Endothelial cell of umbilical vein (primary cell): ENCODE data around the gene CFAP70. TPM values are rescaled to one million over a fixed set of nuclear protein-coding genes. Genes with fewer than 3 reads are reported as not detected.

Experiments
- BruUV-seq: library from RNA; stranded (reverse); fragments of 400-500 nt; replicated peaks from 2 replicates; lab custom pipeline; 2021; lab: Mats Ljungman, UMichigan
- CTCF ChIA-PET: fragments of 300-600, 350-600 bp; sonication (Branson Sonifier 250); formaldehyde crosslinking; loops from one replicate; lab custom pipeline; 2021; ENCODE audit warnings: antibody characterized with exemption, inconsistent platforms; lab: Charles Lee
- POLR2A ChIA-PET: fragments of 300-600, 350-600 bp; sonication (Branson Sonifier 250); formaldehyde crosslinking; loops from one replicate; lab custom pipeline; 2021; ENCODE audit warnings: antibody characterized with exemption, inconsistent platforms; lab: Charles Lee
- DNase-seq: peaks from one replicate; pipeline ENCODE4 v3.0.0-alpha.2; 2011; ENCODE audit warnings: low read depth, low spot score
- FAIRE-seq: peaks from 2 replicates; lab custom pipeline; 2011; peaks lifted over from hg19 to GRCh38; lab: Jason Lieb, UNC
- H2AFZ ChIP-seq: 2 replicates; pipeline ENCODE4 v1.6.0; 2012; ENCODE audit warnings: low read depth, low read length, control low read depth, inconsistent platforms
- H3K27ac ChIP-seq: 2 replicates; pipeline ENCODE4 v1.5.1; 2011; ENCODE audit warnings: low read depth, mild to moderate bottlenecking, control low read depth, low read length, moderate library complexity; ENCODE audit not compliant: insufficient read depth
- H3K27me3 ChIP-seq, 2 experiments: 2 replicates each; pipeline versions ENCODE4 v1.6.0 to v1.6.1; 2011; ENCODE audit warnings: low read length in 2 of 2, mixed read lengths in 1 of 2; ENCODE audit not compliant: control insufficient read depth in 2 of 2, insufficient read depth in 2 of 2
- H3K36me3 ChIP-seq, 2 experiments: 2 replicates in 1 of 2; 3 replicates in 1 of 2; pipeline ENCODE4 v1.5.1; 2011; ENCODE audit warnings: low read length in 2 of 2, mild to moderate bottlenecking in 1 of 2, moderate library complexity in 1 of 2; ENCODE audit not compliant: control insufficient read depth in 2 of 2, insufficient read depth in 2 of 2; ENCODE audit errors: extremely low read depth in 1 of 2
- H3K4me1 ChIP-seq: 3 replicates; pipeline ENCODE4 v1.5.1; 2011; ENCODE audit warnings: mild to moderate bottlenecking, low read length; ENCODE audit not compliant: control insufficient read depth, insufficient read depth; ENCODE audit errors: extremely low read depth
- H3K4me2 ChIP-seq: 2 replicates; pipeline ENCODE4 v1.6.1; 2011; ENCODE audit warnings: low read length, control low read depth, mixed read lengths; ENCODE audit not compliant: insufficient read depth
- H3K4me3 ChIP-seq, 3 experiments: fragments of 200-600 bp in 1 of 3; sonication (generic), shearing (Covaris generic) in 1 of 3; replicated peaks in 1 of 3; 2 replicates each; pipeline ENCODE4 v1.5.1; 2011 to 2016; ENCODE audit warnings: control low read depth in 3 of 3, low read length in 3 of 3, mild to moderate bottlenecking in 2 of 3, inconsistent platforms in 1 of 3, low read depth in 1 of 3, moderate library complexity in 1 of 3; ENCODE audit not compliant: insufficient read depth in 1 of 3
- H3K79me2 ChIP-seq: 2 replicates; pipeline ENCODE4 v1.6.0; 2012; ENCODE audit warnings: low read length, inconsistent platforms; ENCODE audit not compliant: control insufficient read depth, insufficient read depth
- H3K9ac ChIP-seq: replicated peaks from 2 replicates; pipeline ENCODE3; 2011; ENCODE audit warnings: low read length, control low read depth; ENCODE audit not compliant: insufficient read depth; ENCODE audit errors: extremely low read depth
- H3K9me1 ChIP-seq: replicated peaks from 3 replicates; pipeline ENCODE4 v1.6.0; 2011; ENCODE audit warnings: mild to moderate bottlenecking, low read length; ENCODE audit not compliant: control insufficient read depth, insufficient read depth; ENCODE audit errors: extremely low read depth
- H3K9me3 ChIP-seq: replicated peaks from 2 replicates; pipeline ENCODE4 v1.5.1; 2012; ENCODE audit warnings: low read length, inconsistent platforms; ENCODE audit not compliant: control insufficient read depth, insufficient read depth
- H4K20me1 ChIP-seq: replicated peaks from 2 replicates; pipeline ENCODE3; 2011; ENCODE audit warnings: mild to moderate bottlenecking, low read length; ENCODE audit not compliant: control insufficient read depth, insufficient read depth; ENCODE audit errors: extremely low read depth
- CTCF ChIP-seq, 2 donors: IDR thresholded peaks; 1 replicate in 1 of 2; 2 replicates in 1 of 2; pipeline ENCODE4 v1.5.1; 2011; ENCODE audit warnings: low read length in 2 of 2, mild to moderate bottlenecking in 2 of 2, moderate library complexity in 2 of 2, control low read depth in 1 of 2, inconsistent platforms in 1 of 2, low read depth in 1 of 2; ENCODE audit not compliant: insufficient read depth in 1 of 2; ENCODE audit errors: extremely low read depth in 1 of 2
- EZH2 ChIP-seq: IDR thresholded peaks from 2 replicates; pipeline ENCODE4 v1.6.1; 2012; ENCODE audit warnings: borderline replicate concordance, low read depth, mild to moderate bottlenecking, moderate library complexity, low read length, inconsistent platforms; ENCODE audit not compliant: severe bottlenecking
- FOS ChIP-seq: IDR thresholded peaks from 2 replicates; pipeline ENCODE4 v1.6.1; 2011; ENCODE audit warnings: mild to moderate bottlenecking, low read length, moderate library complexity, borderline replicate concordance; ENCODE audit not compliant: insufficient read depth
- GATA2 ChIP-seq: IDR thresholded peaks from 2 replicates; pipeline ENCODE4 v1.7.0; 2011; ENCODE audit warnings: low read depth, mild to moderate bottlenecking, moderate library complexity, mixed read lengths, low read length; ENCODE audit not compliant: insufficient read length, insufficient read depth
- JUN ChIP-seq: IDR thresholded peaks from 2 replicates; pipeline ENCODE4 v1.6.1; 2011; ENCODE audit warnings: borderline replicate concordance, low read depth; ENCODE audit not compliant: insufficient read length, insufficient read depth
- MAX ChIP-seq: IDR thresholded peaks from 2 replicates; pipeline ENCODE4 v1.6.1; 2011; ENCODE audit not compliant: insufficient read depth, insufficient read length
- MYC ChIP-seq: IDR thresholded peaks from one replicate; pipeline ENCODE4 v1.6.1; 2011; ENCODE audit warnings: mild to moderate bottlenecking, low read depth, low read length
- POLR2A ChIP-seq: IDR thresholded peaks from 2 replicates; pipeline ENCODE4 v1.6.1; 2012; ENCODE audit warnings: low read depth, mild to moderate bottlenecking, control low read depth, low read length
- POLR2AphosphoS5 ChIP-seq: IDR thresholded peaks from 2 replicates; pipeline ENCODE4 v1.6.1; 2012; ENCODE audit warnings: low read depth, mild to moderate bottlenecking, control low read depth, low read length, moderate library complexity; ENCODE audit not compliant: insufficient read depth
- dilution Hi-C: fragments of 300-500 bp; cut with MboI; formaldehyde crosslinking; loops from one replicate; pipeline ENCODE4 v1.15.0; 2019; ENCODE audit warnings: low sequenced_read_pairs; ENCODE audit not compliant: extremely low pct_ligation_motif_present
- intact Hi-C: fragments of 100-400 bp; cut with micrococcal nuclease; formaldehyde crosslinking; loops from one replicate; pipeline ENCODE4 v1.10.0; 2022
- polyA plus RNA-seq, 4 experiments: library from polyadenylated mRNA; depleted of rRNA in 3 of 4; stranded (reverse) in 3 of 4; unstranded in 1 of 4; fragments of >200 nt; gene quantifications; 2 replicates each; pipeline versions ENCODE4 v1.2.1 to v1.2.3, GENCODE V29; 2011 to 2012; ENCODE audit warnings: missing spikeins in 1 of 4
- total RNA-seq: library from RNA; stranded (reverse); gene quantifications from 2 replicates; pipeline ENCODE4 v1.2.3, GENCODE V29; 2021

Gene CFAP70
- total and polyA plus RNA-seq, 2 donors (not counting 3 experiments of a cell fraction or from before 2014, with no cell fraction given) = 0.19 to 0.27 TPM

- Histone ChIP-seq H3K36me3 (peaks cover 10 to 11% of the 10 kb centered on the region in 2 experiments), H2AFZ (no peak overlapping the region), H3K9ac (no peak overlapping the region), H3K9me1 (no peaks in the 10 kb centered on the region), H3K4me1 (no peaks in the 10 kb centered on the region), H3K4me3 (no peak overlapping the region), H3K79me2 (no peaks in the 10 kb centered on the region), H3K4me2 (no peak overlapping the region), H3K27ac (no peak overlapping the region), H4K20me1 (peaks cover 2% of the 10 kb centered on the region), H3K9me3 (no peaks in the 10 kb centered on the region), H3K27me3 (no peaks in the 10 kb centered on the region)
- TF ChIP-seq POLR2AphosphoS5 = no peak
- TF ChIP-seq FOS = no peak
- no peak for TF ChIP-seq EZH2
- no peak for TF ChIP-seq MYC
- TF ChIP-seq CTCF (IDR thresholded peaks at IDR 0.05; ENCODE audit: extremely low read depth in 1 of 2, insufficient read depth in 1 of 2, low read depth in 1 of 2, low read length in 2 of 2) = no peak
- no peak for TF ChIP-seq POLR2A
- no peak for TF ChIP-seq GATA2
- no peak for TF ChIP-seq MAX
- no peak for TF ChIP-seq JUN
- dilution Hi-C loops (no loop called here), intact Hi-C loops (no loop called here)
- ChIA-PET POLR2A (no interaction called here), CTCF (no interaction called here)
- FAIRE-seq (no peak), DNase-seq (no peak)
- BruUV-seq = no TSS peak
These were observed 27.9 kb upstream of the CFAP70 start for GRCh38 chr10:73386583-73386982.
